ENCODE results near the gene STOML2. TPM values are rescaled to one million over a fixed set of nuclear protein-coding genes. Genes with fewer than 3 reads are reported as not detected.

Gene STOML2
- total and polyA plus RNA-seq, 2 experiments from 2014 or later: 114 to 210 TPM

DNA sequence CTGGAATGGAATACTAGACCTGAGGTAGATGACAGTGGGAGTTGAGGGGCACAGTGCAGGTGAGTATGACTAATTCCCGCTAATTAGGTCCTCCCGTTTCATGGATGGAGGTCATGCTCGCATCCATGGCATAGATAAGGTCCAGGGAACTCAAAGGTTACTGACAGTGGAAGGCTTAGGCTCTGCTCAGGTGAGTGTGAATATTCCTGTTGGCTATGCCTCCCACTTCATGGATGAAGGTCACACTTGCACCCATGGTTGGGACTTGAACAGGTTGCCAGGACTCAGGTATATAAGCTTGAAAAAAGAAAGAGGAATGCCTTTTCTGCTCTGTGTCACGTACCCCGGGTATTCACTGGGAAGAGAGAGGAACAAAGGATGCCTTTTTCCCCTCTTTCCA is 39.1 kb upstream of the STOML2 start:
- Mint-ChIP-seq H3K27me3 (ENCODE audit: insufficient read depth, low read depth, poor library complexity) (peaks cover 8% of the 10 kb centered on the region), H3K9me3 (peaks cover 62% of the 10 kb centered on the region), H3K36me3 (ENCODE audit: low read depth) (peaks cover 23% of the 10 kb centered on the region), H3K4me1 (no peaks in the 10 kb centered on the region), H3K4me3 (no peak overlapping the region), H3K27ac (no peak overlapping the region)
- ATAC-seq (no peak), DNase-seq (ENCODE audit: low spot score) (no peak)
- H3K36me3 ChIP-seq (ENCODE audit: insufficient read depth): peaks cover 20% of the 10 kb centered on the region
- TF ChIP-seq STAT1 (IDR thresholded peaks at IDR 0.05; ENCODE audit: unreplicated experiment) (no peak), ZNF331 (CRISPR knock-in tag; IDR thresholded peaks at IDR 0.05; ENCODE audit: low read depth) (no peak), ZNF114 (CRISPR knock-in tag; IDR thresholded peaks at IDR 0.05) (no peak), JUNB (IDR thresholded peaks at IDR 0.05; ENCODE audit: unreplicated experiment) (no peak), POLR2AphosphoS5 (IDR thresholded peaks at IDR 0.05; ENCODE audit: low read depth) (no peak), CREB1 (CRISPR knock-in tag; IDR thresholded peaks at IDR 0.05; ENCODE audit: low read depth) (no peak), EZH2phosphoT487 (IDR thresholded peaks at IDR 0.05; ENCODE audit: unreplicated experiment) (no peak), NANOG (IDR thresholded peaks at IDR 0.05; ENCODE audit: borderline replicate concordance) (no peak), EZH2 (IDR thresholded peaks at IDR 0.05; ENCODE audit: low read depth, unreplicated experiment) (no peak)
- TF ChIP-seq, protein P1, sequence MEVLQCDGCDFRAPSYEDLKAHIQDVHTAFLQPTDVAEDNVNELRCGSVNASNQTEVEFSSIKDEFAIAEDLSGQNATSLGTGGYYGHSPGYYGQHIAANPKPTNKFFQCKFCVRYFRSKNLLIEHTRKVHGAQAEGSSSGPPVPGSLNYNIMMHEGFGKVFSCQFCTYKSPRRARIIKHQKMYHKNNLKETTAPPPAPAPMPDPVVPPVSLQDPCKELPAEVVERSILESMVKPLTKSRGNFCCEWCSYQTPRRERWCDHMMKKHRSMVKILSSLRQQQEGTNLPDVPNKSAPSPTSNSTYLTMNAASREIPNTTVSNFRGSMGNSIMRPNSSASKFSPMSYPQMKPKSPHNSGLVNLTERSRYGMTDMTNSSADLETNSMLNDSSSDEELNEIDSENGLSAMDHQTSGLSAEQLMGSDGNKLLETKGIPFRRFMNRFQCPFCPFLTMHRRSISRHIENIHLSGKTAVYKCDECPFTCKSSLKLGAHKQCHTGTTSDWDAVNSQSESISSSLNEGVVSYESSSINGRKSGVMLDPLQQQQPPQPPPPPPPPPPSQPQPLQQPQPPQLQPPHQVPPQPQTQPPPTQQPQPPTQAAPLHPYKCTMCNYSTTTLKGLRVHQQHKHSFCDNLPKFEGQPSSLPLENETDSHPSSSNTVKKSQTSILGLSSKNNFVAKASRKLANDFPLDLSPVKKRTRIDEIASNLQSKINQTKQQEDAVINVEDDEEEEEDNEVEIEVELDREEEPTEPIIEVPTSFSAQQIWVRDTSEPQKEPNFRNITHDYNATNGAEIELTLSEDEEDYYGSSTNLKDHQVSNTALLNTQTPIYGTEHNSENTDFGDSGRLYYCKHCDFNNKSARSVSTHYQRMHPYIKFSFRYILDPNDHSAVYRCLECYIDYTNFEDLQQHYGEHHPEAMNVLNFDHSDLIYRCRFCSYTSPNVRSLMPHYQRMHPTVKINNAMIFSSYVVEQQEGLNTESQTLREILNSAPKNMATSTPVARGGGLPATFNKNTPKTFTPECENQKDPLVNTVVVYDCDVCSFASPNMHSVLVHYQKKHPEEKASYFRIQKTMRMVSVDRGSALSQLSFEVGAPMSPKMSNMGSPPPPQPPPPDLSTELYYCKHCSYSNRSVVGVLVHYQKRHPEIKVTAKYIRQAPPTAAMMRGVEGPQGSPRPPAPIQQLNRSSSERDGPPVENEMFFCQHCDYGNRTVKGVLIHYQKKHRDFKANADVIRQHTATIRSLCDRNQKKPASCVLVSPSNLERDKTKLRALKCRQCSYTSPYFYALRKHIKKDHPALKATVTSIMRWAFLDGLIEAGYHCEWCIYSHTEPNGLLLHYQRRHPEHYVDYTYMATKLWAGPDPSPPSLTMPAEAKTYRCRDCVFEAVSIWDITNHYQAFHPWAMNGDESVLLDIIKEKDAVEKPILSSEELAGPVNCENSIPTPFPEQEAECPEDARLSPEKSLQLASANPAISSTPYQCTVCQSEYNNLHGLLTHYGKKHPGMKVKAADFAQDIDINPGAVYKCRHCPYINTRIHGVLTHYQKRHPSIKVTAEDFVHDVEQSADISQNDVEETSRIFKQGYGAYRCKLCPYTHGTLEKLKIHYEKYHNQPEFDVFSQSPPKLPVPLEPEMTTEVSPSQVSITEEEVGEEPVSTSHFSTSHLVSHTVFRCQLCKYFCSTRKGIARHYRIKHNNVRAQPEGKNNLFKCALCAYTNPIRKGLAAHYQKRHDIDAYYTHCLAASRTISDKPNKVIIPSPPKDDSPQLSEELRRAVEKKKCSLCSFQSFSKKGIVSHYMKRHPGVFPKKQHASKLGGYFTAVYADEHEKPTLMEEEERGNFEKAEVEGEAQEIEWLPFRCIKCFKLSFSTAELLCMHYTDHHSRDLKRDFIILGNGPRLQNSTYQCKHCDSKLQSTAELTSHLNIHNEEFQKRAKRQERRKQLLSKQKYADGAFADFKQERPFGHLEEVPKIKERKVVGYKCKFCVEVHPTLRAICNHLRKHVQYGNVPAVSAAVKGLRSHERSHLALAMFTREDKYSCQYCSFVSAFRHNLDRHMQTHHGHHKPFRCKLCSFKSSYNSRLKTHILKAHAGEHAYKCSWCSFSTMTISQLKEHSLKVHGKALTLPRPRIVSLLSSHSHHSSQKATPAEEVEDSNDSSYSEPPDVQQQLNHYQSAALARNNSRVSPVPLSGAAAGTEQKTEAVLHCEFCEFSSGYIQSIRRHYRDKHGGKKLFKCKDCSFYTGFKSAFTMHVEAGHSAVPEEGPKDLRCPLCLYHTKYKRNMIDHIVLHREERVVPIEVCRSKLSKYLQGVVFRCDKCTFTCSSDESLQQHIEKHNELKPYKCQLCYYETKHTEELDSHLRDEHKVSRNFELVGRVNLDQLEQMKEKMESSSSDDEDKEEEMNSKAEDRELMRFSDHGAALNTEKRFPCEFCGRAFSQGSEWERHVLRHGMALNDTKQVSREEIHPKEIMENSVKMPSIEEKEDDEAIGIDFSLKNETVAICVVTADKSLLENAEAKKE (CRISPR knock-in tag; IDR thresholded peaks at IDR 0.05): no peak
- TF ChIP-seq, protein P2, sequence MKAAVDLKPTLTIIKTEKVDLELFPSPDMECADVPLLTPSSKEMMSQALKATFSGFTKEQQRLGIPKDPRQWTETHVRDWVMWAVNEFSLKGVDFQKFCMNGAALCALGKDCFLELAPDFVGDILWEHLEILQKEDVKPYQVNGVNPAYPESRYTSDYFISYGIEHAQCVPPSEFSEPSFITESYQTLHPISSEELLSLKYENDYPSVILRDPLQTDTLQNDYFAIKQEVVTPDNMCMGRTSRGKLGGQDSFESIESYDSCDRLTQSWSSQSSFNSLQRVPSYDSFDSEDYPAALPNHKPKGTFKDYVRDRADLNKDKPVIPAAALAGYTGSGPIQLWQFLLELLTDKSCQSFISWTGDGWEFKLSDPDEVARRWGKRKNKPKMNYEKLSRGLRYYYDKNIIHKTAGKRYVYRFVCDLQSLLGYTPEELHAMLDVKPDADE (IDR thresholded peaks at IDR 0.05): no peak
- TF ChIP-seq, protein P3, sequence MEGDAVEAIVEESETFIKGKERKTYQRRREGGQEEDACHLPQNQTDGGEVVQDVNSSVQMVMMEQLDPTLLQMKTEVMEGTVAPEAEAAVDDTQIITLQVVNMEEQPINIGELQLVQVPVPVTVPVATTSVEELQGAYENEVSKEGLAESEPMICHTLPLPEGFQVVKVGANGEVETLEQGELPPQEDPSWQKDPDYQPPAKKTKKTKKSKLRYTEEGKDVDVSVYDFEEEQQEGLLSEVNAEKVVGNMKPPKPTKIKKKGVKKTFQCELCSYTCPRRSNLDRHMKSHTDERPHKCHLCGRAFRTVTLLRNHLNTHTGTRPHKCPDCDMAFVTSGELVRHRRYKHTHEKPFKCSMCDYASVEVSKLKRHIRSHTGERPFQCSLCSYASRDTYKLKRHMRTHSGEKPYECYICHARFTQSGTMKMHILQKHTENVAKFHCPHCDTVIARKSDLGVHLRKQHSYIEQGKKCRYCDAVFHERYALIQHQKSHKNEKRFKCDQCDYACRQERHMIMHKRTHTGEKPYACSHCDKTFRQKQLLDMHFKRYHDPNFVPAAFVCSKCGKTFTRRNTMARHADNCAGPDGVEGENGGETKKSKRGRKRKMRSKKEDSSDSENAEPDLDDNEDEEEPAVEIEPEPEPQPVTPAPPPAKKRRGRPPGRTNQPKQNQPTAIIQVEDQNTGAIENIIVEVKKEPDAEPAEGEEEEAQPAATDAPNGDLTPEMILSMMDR (conservative IDR thresholded peaks at IDR 0.05; ENCODE audit: low read depth in 2 of 2): no peak
- TF ChIP-seq, protein P4, sequence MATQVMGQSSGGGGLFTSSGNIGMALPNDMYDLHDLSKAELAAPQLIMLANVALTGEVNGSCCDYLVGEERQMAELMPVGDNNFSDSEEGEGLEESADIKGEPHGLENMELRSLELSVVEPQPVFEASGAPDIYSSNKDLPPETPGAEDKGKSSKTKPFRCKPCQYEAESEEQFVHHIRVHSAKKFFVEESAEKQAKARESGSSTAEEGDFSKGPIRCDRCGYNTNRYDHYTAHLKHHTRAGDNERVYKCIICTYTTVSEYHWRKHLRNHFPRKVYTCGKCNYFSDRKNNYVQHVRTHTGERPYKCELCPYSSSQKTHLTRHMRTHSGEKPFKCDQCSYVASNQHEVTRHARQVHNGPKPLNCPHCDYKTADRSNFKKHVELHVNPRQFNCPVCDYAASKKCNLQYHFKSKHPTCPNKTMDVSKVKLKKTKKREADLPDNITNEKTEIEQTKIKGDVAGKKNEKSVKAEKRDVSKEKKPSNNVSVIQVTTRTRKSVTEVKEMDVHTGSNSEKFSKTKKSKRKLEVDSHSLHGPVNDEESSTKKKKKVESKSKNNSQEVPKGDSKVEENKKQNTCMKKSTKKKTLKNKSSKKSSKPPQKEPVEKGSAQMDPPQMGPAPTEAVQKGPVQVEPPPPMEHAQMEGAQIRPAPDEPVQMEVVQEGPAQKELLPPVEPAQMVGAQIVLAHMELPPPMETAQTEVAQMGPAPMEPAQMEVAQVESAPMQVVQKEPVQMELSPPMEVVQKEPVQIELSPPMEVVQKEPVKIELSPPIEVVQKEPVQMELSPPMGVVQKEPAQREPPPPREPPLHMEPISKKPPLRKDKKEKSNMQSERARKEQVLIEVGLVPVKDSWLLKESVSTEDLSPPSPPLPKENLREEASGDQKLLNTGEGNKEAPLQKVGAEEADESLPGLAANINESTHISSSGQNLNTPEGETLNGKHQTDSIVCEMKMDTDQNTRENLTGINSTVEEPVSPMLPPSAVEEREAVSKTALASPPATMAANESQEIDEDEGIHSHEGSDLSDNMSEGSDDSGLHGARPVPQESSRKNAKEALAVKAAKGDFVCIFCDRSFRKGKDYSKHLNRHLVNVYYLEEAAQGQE (IDR thresholded peaks at IDR 0.05; ENCODE audit: unreplicated experiment): no peak
- no peak overlapping the region for H3K4me2 ChIP-seq
- H2AFZ ChIP-seq: no peak overlapping the region
- no peaks in the 10 kb centered on the region for H4K20me1 ChIP-seq (replicated peaks; ENCODE audit: insufficient read depth)
- H3K79me2 ChIP-seq (replicated peaks; ENCODE audit: insufficient read depth): no peaks in the 10 kb centered on the region
- H3K4me3 ChIP-seq: no peak overlapping the region
- no peaks in the 10 kb centered on the region for H3F3A ChIP-seq (replicated peaks; ENCODE audit: low read depth)
- no peaks in the 10 kb centered on the region for H3K27me3 ChIP-seq (ENCODE audit: insufficient read depth)
- H3K27ac ChIP-seq (ENCODE audit: low read depth): no peak overlapping the region
- H3K9me2 ChIP-seq (ENCODE audit: insufficient read depth): no peaks in the 10 kb centered on the region
- H3K4me1 ChIP-seq (ENCODE audit: insufficient read depth): no peaks in the 10 kb centered on the region
